ENCODE results near the gene NEU4.
"Not testable (repeated sequence)": the region's sequence is repeated elsewhere in the genome, so short reads cannot be mapped to it uniquely, and the experiment has no call there.

NEU4 gene

DNA sequence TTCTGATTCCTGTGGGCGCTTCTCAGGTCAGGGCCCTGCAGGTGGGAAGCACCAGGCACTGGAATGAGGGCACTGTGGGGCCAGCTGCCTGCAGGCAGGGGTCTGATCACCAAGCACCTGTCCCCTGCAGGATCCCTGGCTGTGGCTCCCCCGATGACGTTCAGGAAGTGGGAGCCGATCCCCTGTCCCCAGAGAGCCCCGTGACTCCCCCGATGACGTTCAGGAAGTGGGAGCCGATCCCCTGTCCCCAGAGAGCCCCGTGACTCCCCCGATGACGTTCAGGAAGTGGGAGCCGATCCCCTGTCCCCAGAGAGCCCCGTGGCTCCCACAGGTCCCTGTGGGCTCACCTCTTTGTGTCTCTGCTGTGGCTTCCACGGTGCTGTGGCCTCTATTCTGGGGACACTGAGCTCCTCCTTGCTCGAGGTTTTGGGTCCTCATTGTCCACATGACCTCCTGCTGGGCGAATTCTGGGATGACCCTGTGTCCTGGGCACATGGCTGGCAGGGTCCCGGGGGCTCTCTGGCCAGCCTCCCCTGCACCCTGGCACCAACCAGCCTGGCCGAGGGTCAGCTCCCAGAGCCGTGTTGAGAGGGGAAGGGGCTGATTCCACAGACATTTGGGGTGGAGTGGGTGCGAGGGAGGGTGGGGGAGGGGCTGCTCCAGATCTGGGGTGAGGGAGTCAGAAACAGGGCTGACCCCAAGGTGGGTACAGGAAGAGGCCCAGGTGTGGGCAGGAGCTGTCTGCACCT is 4.8 kb downstream of the NEU4 start:
- no peak overlapping the region for H3K4me3 ChIP-seq (ENCODE audit: low read length)
- no peak for DNase-seq (ENCODE audit: low read depth)
- TF ChIP-seq, protein P1, sequence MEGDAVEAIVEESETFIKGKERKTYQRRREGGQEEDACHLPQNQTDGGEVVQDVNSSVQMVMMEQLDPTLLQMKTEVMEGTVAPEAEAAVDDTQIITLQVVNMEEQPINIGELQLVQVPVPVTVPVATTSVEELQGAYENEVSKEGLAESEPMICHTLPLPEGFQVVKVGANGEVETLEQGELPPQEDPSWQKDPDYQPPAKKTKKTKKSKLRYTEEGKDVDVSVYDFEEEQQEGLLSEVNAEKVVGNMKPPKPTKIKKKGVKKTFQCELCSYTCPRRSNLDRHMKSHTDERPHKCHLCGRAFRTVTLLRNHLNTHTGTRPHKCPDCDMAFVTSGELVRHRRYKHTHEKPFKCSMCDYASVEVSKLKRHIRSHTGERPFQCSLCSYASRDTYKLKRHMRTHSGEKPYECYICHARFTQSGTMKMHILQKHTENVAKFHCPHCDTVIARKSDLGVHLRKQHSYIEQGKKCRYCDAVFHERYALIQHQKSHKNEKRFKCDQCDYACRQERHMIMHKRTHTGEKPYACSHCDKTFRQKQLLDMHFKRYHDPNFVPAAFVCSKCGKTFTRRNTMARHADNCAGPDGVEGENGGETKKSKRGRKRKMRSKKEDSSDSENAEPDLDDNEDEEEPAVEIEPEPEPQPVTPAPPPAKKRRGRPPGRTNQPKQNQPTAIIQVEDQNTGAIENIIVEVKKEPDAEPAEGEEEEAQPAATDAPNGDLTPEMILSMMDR (IDR thresholded peaks at IDR 0.05; ENCODE audit: insufficient read depth, low read depth, low read length, missing control alignments): no peak

DNA sequence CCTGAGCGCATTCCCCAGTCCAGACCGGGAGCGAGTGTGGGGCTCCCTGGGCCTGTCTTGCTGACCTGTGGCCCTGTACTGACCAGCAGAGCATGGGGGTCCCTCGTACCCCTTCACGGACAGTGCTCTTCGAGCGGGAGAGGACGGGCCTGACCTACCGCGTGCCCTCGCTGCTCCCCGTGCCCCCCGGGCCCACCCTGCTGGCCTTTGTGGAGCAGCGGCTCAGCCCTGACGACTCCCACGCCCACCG is 5.3 kb downstream of the NEU4 start:
- H3K4me3 ChIP-seq (ENCODE audit: low read length): no peak overlapping the region
- TF ChIP-seq, protein P1 (IDR thresholded peaks at IDR 0.05; ENCODE audit: insufficient read depth, low read depth, low read length, missing control alignments): no peak
- DNase-seq (ENCODE audit: low read depth): no peak

DNA sequence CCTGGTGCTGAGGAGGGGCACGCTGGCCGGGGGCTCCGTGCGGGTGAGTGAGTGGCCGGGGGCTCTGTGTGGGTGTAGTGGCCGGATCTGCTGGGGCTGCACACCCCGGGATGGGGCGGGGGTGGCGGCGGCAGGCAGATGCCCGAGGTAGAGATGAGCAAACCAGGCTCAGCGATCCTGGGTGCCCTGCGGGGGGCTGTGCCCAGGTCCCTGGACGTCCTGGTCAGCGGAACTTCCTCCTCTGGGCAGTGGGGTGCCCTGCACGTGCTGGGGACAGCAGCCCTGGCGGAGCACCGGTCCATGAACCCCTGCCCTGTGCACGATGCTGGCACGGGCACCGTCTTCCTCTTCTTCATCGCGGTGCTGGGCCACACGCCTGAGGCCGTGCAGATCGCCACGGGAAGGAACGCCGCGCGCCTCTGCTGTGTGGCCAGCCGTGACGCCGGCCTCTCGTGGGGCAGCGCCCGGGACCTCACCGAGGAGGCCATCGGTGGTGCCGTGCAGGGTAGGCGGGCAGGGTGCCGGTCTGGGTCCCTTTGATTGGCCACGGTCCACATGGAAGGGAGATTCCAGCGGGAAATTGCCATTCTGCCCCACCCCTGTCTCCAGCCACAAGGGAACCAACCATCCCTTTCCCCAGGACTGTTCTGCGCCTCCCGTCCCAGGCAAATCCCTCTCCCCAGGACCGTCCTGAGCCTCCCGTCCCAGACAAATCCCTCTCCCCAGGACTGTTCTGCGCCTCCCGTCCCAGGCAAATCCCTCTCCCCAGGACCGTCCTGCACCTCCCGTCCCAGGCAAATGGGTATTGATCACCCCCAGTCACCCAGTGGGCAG is 5.9 kb downstream of the NEU4 start:
- DNase-seq (ENCODE audit: low read depth): no peak
- TF ChIP-seq, protein P1 (IDR thresholded peaks at IDR 0.05; ENCODE audit: insufficient read depth, low read depth, low read length, missing control alignments): no peak
- H3K4me3 ChIP-seq (ENCODE audit: low read length): no peak overlapping the region

DNA sequence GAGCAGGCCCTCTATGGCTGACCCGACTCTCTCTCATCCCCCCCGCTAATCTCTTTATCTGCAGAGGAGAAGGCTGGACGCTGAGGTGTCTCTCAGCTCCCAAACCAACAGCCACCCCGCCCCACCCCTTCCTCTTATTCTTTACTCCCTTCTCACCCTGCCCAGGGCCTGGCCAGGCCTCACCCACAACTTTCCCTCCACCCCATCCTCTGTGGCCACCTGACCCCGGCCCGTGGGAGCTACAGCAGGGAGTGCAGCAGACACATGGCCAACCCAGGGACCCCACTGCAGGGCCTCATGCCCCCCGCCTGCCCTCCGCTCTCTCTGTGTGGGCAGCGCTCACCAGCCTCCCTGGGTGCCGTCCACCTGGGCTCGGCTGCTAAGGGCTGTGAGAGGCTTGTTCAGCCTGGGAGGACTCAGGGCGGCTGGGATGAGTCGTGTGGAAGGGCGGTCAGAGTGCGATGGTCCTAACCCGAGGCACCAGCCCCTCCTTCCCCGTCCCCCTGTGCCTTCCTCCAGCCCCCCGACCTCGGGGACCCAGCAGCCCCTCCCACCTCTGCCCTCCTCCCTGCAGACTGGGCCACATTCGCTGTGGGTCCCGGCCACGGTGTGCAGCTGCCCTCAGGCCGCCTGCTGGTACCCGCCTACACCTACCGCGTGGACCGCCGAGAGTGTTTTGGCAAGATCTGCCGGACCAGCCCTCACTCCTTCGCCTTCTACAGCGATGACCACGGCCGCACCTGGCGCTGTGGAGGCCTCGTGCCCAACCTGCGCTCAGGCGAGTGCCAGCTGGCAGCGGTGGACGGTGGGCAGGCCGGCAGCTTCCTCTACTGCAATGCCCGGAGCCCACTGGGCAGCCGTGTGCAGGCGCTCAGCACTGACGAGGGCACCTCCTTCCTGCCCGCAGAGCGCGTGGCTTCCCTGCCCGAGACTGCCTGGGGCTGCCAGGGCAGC is 6.8 kb downstream of the NEU4 start:
- TF ChIP-seq, protein P1 (IDR thresholded peaks at IDR 0.05; ENCODE audit: insufficient read depth, low read depth, low read length, missing control alignments): no peak
- H3K4me3 ChIP-seq (ENCODE audit: low read length): no peak overlapping the region
- no peak for DNase-seq (ENCODE audit: low read depth)

DNA sequence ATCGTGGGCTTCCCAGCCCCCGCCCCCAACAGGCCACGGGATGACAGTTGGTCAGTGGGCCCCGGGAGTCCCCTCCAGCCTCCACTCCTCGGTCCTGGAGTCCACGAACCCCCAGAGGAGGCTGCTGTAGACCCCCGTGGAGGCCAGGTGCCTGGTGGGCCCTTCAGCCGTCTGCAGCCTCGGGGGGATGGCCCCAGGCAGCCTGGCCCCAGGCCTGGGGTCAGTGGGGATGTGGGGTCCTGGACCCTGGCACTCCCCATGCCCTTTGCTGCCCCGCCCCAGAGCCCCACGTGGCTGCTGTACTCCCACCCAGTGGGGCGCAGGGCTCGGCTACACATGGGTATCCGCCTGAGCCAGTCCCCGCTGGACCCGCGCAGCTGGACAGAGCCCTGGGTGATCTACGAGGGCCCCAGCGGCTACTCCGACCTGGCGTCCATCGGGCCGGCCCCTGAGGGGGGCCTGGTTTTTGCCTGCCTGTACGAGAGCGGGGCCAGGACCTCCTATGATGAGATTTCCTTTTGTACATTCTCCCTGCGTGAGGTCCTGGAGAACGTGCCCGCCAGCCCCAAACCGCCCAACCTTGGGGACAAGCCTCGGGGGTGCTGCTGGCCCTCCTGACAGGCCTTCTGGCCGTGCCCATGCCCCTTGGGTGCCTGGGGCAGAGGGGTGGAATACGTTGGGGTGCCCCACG is 7.6 kb downstream of the NEU4 start:
- TF ChIP-seq, protein P1 (IDR thresholded peaks at IDR 0.05; ENCODE audit: insufficient read depth, low read depth, low read length, missing control alignments): no peak
- H3K4me3 ChIP-seq (ENCODE audit: low read length): no peak overlapping the region
- DNase-seq (ENCODE audit: low read depth): no peak

DNA sequence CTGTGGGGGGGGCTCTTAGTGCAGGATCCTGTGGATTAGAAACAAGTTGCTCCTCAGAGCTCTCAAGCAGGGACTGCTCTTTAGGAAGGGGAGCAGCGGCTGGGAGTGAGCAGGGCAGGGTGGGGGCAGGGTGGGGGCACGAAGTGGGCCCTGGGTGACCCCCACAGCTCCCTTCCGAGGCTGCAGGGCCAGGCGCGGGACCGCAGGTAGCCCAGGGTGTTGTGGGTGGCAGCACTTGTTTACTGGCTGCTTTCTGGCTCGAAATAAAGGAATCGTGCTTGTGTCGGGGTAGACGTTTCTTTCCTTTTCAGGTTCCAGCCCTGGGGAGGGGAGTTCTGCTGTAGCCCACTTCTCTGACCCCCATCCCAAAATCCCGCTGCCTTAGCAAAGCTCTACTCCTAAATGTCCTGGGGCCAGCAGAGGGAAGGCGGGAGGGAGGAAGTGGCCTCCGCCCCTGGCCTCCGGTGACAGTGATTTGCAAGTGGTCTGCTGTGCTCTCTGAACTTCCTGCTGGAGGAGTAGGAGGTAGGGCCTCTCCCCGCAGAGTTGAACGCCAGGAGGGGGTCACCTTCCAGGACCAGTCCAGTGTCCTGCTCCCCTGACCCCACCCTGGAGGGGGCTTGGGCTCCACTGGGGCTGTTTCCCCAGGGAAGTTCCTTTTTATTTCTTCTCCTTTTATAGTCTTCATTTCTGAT is 8.3 kb downstream of the NEU4 start:
- TF ChIP-seq, protein P1 (IDR thresholded peaks at IDR 0.05; ENCODE audit: insufficient read depth, low read depth, low read length, missing control alignments): no peak
- no peak overlapping the region for H3K4me3 ChIP-seq (ENCODE audit: low read length)
- no peak for DNase-seq (ENCODE audit: low read depth)

DNA sequence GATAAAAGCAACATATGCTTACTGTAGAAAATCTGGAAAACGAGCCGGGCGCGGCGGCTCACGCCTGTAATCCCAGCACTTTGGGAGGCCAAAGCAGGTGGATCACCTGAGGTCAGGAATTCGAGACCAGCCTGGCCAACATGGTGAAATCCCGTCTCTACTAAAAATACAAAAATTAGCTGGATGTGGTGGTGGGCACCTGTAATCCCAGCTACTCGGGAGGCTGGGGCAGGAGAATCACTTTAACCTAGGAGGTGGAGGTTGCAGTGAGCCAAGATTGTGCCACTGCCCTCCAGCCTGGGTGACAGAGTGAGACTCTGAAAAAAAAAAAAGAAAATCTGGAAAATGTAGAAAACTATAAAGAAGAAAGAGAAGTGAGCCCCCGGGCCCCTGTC is 8.8 kb downstream of the NEU4 start:
- DNase-seq (ENCODE audit: low read depth); H3K4me3 ChIP-seq (ENCODE audit: low read length): not testable (repeated sequence)

Measured in epithelial cell of esophagus (primary cell).